ENCODE data around the gene TM4SF4. TPM values are rescaled to one million over a fixed set of nuclear protein-coding genes. Genes with fewer than 3 reads are reported as not detected.

TM4SF4 gene
- total and polyA plus RNA-seq, 2 donors from 2014 or later = 0.92 to 0.94 TPM

- FAIRE-seq (no peak), DNase-seq (no peak)
- no peak overlapping the region for H3K27ac ChIP-seq (ENCODE audit: low read depth in 2 of 2, low read length in 2 of 2)
- TF ChIP-seq, protein P1, sequence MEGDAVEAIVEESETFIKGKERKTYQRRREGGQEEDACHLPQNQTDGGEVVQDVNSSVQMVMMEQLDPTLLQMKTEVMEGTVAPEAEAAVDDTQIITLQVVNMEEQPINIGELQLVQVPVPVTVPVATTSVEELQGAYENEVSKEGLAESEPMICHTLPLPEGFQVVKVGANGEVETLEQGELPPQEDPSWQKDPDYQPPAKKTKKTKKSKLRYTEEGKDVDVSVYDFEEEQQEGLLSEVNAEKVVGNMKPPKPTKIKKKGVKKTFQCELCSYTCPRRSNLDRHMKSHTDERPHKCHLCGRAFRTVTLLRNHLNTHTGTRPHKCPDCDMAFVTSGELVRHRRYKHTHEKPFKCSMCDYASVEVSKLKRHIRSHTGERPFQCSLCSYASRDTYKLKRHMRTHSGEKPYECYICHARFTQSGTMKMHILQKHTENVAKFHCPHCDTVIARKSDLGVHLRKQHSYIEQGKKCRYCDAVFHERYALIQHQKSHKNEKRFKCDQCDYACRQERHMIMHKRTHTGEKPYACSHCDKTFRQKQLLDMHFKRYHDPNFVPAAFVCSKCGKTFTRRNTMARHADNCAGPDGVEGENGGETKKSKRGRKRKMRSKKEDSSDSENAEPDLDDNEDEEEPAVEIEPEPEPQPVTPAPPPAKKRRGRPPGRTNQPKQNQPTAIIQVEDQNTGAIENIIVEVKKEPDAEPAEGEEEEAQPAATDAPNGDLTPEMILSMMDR (IDR thresholded peaks at IDR 0.05; ENCODE audit: borderline replicate concordance, extremely low read depth, insufficient read depth) = no peak
- H3K27me3 ChIP-seq (ENCODE audit: control insufficient read depth, insufficient read depth, low read length) = no peaks in the 10 kb centered on the region
- no peak overlapping the region for H3K4me3 ChIP-seq (ENCODE audit: low read length in 3 of 3)
- intact Hi-C loops (cut with DNase I) = no loop called here
- H3K9me3 ChIP-seq (ENCODE audit: control insufficient read depth in 2 of 3, insufficient read depth in 1 of 3, low read length in 3 of 3) = no peaks in the 10 kb centered on the region
- H3K36me3 ChIP-seq (ENCODE audit: control insufficient read depth in 2 of 3, insufficient read depth in 3 of 3, low read length in 3 of 3) = no peaks in the 10 kb centered on the region
- H3K4me1 ChIP-seq (ENCODE audit: control insufficient read depth in 2 of 3, insufficient read depth in 2 of 3, low read depth in 1 of 3, low read length in 3 of 3) = peaks cover 0 to 4% (median 0%) of the 10 kb centered on the region in 3 donors
- no peak overlapping the region for H3K9ac ChIP-seq (ENCODE audit: low read length in 3 of 3)
Measured at GRCh38 chr3:149502438-149502837, 27.9 kb downstream of the TM4SF4 start.

GRCh38 chr3:149506540-149506939 is 32.0 kb downstream of the TM4SF4 start:
- DNase-seq = no peak
- no peak overlapping the region for H3K9ac ChIP-seq (ENCODE audit: low read length in 3 of 3)
- intact Hi-C loops (cut with DNase I) = no loop called here
- no peak overlapping the region for H3K27ac ChIP-seq (ENCODE audit: low read depth in 2 of 2, low read length in 2 of 2)
- no peaks in the 10 kb centered on the region for H3K27me3 ChIP-seq (ENCODE audit: control insufficient read depth, insufficient read depth, low read length)
- TF ChIP-seq, protein P1 (IDR thresholded peaks at IDR 0.05; ENCODE audit: borderline replicate concordance, extremely low read depth, insufficient read depth) = no peak
- H3K4me1 ChIP-seq (ENCODE audit: control insufficient read depth in 2 of 3, insufficient read depth in 2 of 3, low read depth in 1 of 3, low read length in 3 of 3) = peaks cover 0 to 4% (median 0%) of the 10 kb centered on the region in 3 donors
- no peaks in the 10 kb centered on the region for H3K36me3 ChIP-seq (ENCODE audit: control insufficient read depth in 2 of 3, insufficient read depth in 3 of 3, low read length in 3 of 3)
- no peaks in the 10 kb centered on the region for H3K9me3 ChIP-seq (ENCODE audit: control insufficient read depth in 2 of 3, insufficient read depth in 1 of 3, low read length in 3 of 3)
- no peak for FAIRE-seq
- H3K4me3 ChIP-seq (ENCODE audit: low read length in 3 of 3) = no peak overlapping the region

DNA sequence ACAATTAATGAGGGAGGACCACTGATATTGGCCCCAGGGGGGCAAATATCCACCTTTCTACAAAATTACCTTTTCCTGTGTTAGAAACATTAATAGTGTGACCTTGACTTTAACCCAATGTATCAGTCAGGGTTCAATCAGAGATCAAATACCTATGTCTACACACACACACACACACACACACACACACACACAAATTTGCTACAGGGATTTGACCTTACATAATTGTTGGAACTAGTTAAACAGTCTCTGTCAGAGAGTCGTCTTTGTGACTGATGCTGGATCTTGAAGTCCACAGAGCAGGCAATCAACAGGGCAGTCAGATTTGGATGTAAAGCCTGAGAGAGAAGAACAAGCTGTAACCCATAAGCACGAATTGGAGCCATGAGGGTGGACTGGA is 32.5 kb downstream of the TM4SF4 start:
- H3K4me3 ChIP-seq (ENCODE audit: low read length in 3 of 3) = no peak overlapping the region
- intact Hi-C loops (cut with DNase I) = no loop called here
- TF ChIP-seq, protein P1 (IDR thresholded peaks at IDR 0.05; ENCODE audit: borderline replicate concordance, extremely low read depth, insufficient read depth) = no peak
- no peak overlapping the region for H3K27ac ChIP-seq (ENCODE audit: low read depth in 2 of 2, low read length in 2 of 2)
- no peaks in the 10 kb centered on the region for H3K27me3 ChIP-seq (ENCODE audit: control insufficient read depth, insufficient read depth, low read length)
- H3K9me3 ChIP-seq (ENCODE audit: control insufficient read depth in 2 of 3, insufficient read depth in 1 of 3, low read length in 3 of 3) = no peaks in the 10 kb centered on the region
- no peak for FAIRE-seq
- no peaks in the 10 kb centered on the region for H3K36me3 ChIP-seq (ENCODE audit: control insufficient read depth in 2 of 3, insufficient read depth in 3 of 3, low read length in 3 of 3)
- H3K4me1 ChIP-seq (ENCODE audit: control insufficient read depth in 2 of 3, insufficient read depth in 2 of 3, low read depth in 1 of 3, low read length in 3 of 3) = peaks cover 0 to 4% (median 0%) of the 10 kb centered on the region in 3 donors
- DNase-seq = no peak
- H3K9ac ChIP-seq (ENCODE audit: low read length in 3 of 3) = no peak overlapping the region

Data from kidney (tissue), 14 donors.